HEK293 (cell line): ENCODE measurements around the gene SHISA9.

Experiments used
- CTCF ChIA-PET: fragments of 350-600 bp; formaldehyde crosslinking; extraction: SDS; loops from one replicate; lab custom pipeline; 2021; ENCODE audit warnings: antibody characterized with exemption; lab: Yijun Ruan, JAX
- POLR2A ChIA-PET: fragments of 300-600 bp; formaldehyde crosslinking; extraction: SDS; loops from one replicate; lab custom pipeline; 2020; ENCODE audit warnings: antibody characterized with exemption, inconsistent platforms; lab: Yijun Ruan, JAX
- H3K27ac ChIP-seq: fragments of 200-500 bp; sonication (Bioruptor generic); 2 replicates; pipeline ENCODE4 v1.5.1; 2014; ENCODE audit warnings: low read depth, low read length, control low read depth, inconsistent platforms; ENCODE audit errors: extremely low read depth
- H3K36me3 ChIP-seq, 2 experiments: fragments of 200-500 bp in 1 of 2; sonication (Bioruptor generic) in 1 of 2; 1 replicate in 1 of 2; 2 replicates in 1 of 2; pipeline ENCODE4 v1.5.1; 2014 to 2017; ENCODE audit warnings: inconsistent platforms in 2 of 2, low read length in 2 of 2; ENCODE audit not compliant: control insufficient read depth in 2 of 2, insufficient read depth in 1 of 2
- H3K4me1 ChIP-seq: fragments of 200-500 bp; sonication (Bioruptor generic); 2 replicates; pipeline ENCODE4 v1.5.1; 2014; ENCODE audit warnings: mild to moderate bottlenecking, low read length, inconsistent platforms; ENCODE audit not compliant: control insufficient read depth, insufficient read depth
- H3K4me3 ChIP-seq: 2 replicates; pipeline ENCODE4 v1.5.1; 2011; ENCODE audit warnings: low read depth, mild to moderate bottlenecking, control low read depth, low read length, moderate library complexity
- H3K9me3 ChIP-seq: fragments of 200-500 bp; sonication (Bioruptor generic); 2 replicates; pipeline ENCODE4 v1.5.1; 2014; ENCODE audit warnings: low read depth, low read length, inconsistent platforms; ENCODE audit not compliant: control insufficient read depth, insufficient read depth
- BCL11B ChIP-seq: fragments of 450-650 bp; formaldehyde crosslinking; IDR thresholded peaks from 2 replicates; pipeline ENCODE4 v1.5.1; 2016; ENCODE audit warnings: low read depth, missing biosample characterization, missing genetic modification characterization
- EGR2 ChIP-seq: fragments of 450-650 bp; formaldehyde crosslinking; IDR thresholded peaks from 2 replicates; pipeline ENCODE4 v1.5.1; 2016; ENCODE audit warnings: low read depth, missing biosample characterization, missing genetic modification characterization
- GLI2 ChIP-seq: fragments of 450-650 bp; formaldehyde crosslinking; IDR thresholded peaks from 2 replicates; pipeline ENCODE4; 2017; ENCODE audit warnings: missing biosample characterization, missing genetic modification characterization, low read depth, borderline replicate concordance
- GLIS2 ChIP-seq: fragments of 450-650 bp; formaldehyde crosslinking; IDR thresholded peaks from 2 replicates; pipeline ENCODE4 v1.5.1; 2016; ENCODE audit warnings: missing biosample characterization, missing genetic modification characterization
- OVOL3 ChIP-seq: fragments of 450-650 bp; formaldehyde crosslinking; IDR thresholded peaks from 2 replicates; pipeline ENCODE4 v1.5.1; 2016; ENCODE audit warnings: missing biosample characterization, missing genetic modification characterization
- RBAK ChIP-seq: fragments of 450-650 bp; formaldehyde crosslinking; IDR thresholded peaks from 2 replicates; pipeline ENCODE4 v1.5.1; 2016; ENCODE audit warnings: missing biosample characterization, missing genetic modification characterization
- SETDB1 ChIP-seq: IDR thresholded peaks from one replicate; pipeline ENCODE4 v1.6.1; 2017; ENCODE audit warnings: mild to moderate bottlenecking, low read length, moderate library complexity, mixed read lengths; ENCODE audit not compliant: insufficient read length
- YY1 ChIP-seq: fragments of 450-650 bp; formaldehyde crosslinking; IDR thresholded peaks from 2 replicates; pipeline ENCODE4 v1.5.1; 2018; ENCODE audit warnings: missing biosample characterization, missing genetic modification characterization
- YY2 ChIP-seq: fragments of 450-650 bp; formaldehyde crosslinking; IDR thresholded peaks from 2 replicates; pipeline ENCODE4 v1.5.1; 2016; ENCODE audit warnings: missing biosample characterization, missing genetic modification characterization
- ZNF10 ChIP-seq: fragments of 450-650 bp; formaldehyde crosslinking; IDR thresholded peaks from 2 replicates; pipeline ENCODE4 v1.5.1; 2017; ENCODE audit warnings: missing biosample characterization, missing genetic modification characterization
- ZNF132 ChIP-seq: fragments of 450-650 bp; formaldehyde crosslinking; IDR thresholded peaks from 2 replicates; pipeline ENCODE4 v1.5.1; 2017; ENCODE audit warnings: missing biosample characterization, missing genetic modification characterization, borderline replicate concordance
- ZNF138 ChIP-seq: fragments of 450-650 bp; formaldehyde crosslinking; IDR thresholded peaks from 2 replicates; pipeline ENCODE4 v1.5.1; 2016; ENCODE audit warnings: missing biosample characterization, missing genetic modification characterization, borderline replicate concordance
- ZNF148 ChIP-seq: fragments of 450-650 bp; formaldehyde crosslinking; IDR thresholded peaks from 2 replicates; pipeline ENCODE4 v1.5.0; 2017; ENCODE audit warnings: missing biosample characterization, missing genetic modification characterization, borderline replicate concordance
- ZNF155 ChIP-seq: fragments of 450-650 bp; formaldehyde crosslinking; IDR thresholded peaks from 2 replicates; pipeline ENCODE4 v1.5.1; 2016; ENCODE audit warnings: missing biosample characterization, missing genetic modification characterization
- ZNF184 ChIP-seq: fragments of 450-650 bp; IDR thresholded peaks from 2 replicates; pipeline ENCODE4 v1.5.1; 2018; ENCODE audit warnings: missing biosample characterization, mild to moderate bottlenecking, missing genetic modification characterization
- ZNF2 ChIP-seq: fragments of 450-650 bp; formaldehyde crosslinking; IDR thresholded peaks from 2 replicates; pipeline ENCODE4 v1.5.1; 2016; ENCODE audit warnings: missing biosample characterization, missing genetic modification characterization
- ZNF202 ChIP-seq: fragments of 450-650 bp; formaldehyde crosslinking; IDR thresholded peaks from 2 replicates; pipeline ENCODE4 v1.5.1; 2016; ENCODE audit warnings: missing biosample characterization, missing genetic modification characterization, borderline replicate concordance
- ZNF274 ChIP-seq, 2 experiments: fragments of 200-500 bp in 1 of 2; fragments of 450-650 bp in 1 of 2; sonication (Bioruptor generic) in 1 of 2; formaldehyde crosslinking in 1 of 2; IDR thresholded peaks; 2 replicates each; pipeline versions ENCODE4 v1.5.1 to v1.6.1; 2014 to 2016; ENCODE audit warnings: borderline replicate concordance in 1 of 2, inconsistent platforms in 1 of 2, low read length in 1 of 2, missing biosample characterization in 1 of 2, missing genetic modification characterization in 1 of 2
- ZNF292 ChIP-seq: fragments of 450-650 bp; formaldehyde crosslinking; IDR thresholded peaks from 2 replicates; pipeline ENCODE4 v1.5.1; 2016; ENCODE audit warnings: low read depth, missing biosample characterization, missing genetic modification characterization, borderline replicate concordance
- ZNF302 ChIP-seq: fragments of 450-650 bp; formaldehyde crosslinking; IDR thresholded peaks from 2 replicates; pipeline ENCODE4 v1.5.1; 2016; ENCODE audit warnings: missing biosample characterization, missing genetic modification characterization, low read depth
- ZNF426 ChIP-seq: fragments of 450-650 bp; formaldehyde crosslinking; IDR thresholded peaks from 2 replicates; pipeline ENCODE4 v1.5.1; 2017; ENCODE audit warnings: missing biosample characterization, missing genetic modification characterization, mild to moderate bottlenecking, inconsistent platforms, moderate library complexity
- ZNF488 ChIP-seq: fragments of 450-650 bp; formaldehyde crosslinking; IDR thresholded peaks from 2 replicates; pipeline ENCODE4 v1.5.1; 2016; ENCODE audit warnings: missing biosample characterization, missing genetic modification characterization
- ZNF571 ChIP-seq: fragments of 450-650 bp; formaldehyde crosslinking; IDR thresholded peaks from 2 replicates; pipeline ENCODE4 v1.5.0; 2017; ENCODE audit warnings: missing biosample characterization, missing genetic modification characterization
- TF ChIP-seq, protein P1 (sequence below): fragments of 450-650 bp; formaldehyde crosslinking; IDR thresholded peaks from 2 replicates; pipeline ENCODE4 v1.5.1; 2016; ENCODE audit warnings: missing biosample characterization, missing genetic modification characterization

The SHISA9 gene

GRCh38 chr16:12988071-12988470 lies 86.7 kb downstream of the SHISA9 start (continued):
- TF ChIP-seq, protein P1, sequence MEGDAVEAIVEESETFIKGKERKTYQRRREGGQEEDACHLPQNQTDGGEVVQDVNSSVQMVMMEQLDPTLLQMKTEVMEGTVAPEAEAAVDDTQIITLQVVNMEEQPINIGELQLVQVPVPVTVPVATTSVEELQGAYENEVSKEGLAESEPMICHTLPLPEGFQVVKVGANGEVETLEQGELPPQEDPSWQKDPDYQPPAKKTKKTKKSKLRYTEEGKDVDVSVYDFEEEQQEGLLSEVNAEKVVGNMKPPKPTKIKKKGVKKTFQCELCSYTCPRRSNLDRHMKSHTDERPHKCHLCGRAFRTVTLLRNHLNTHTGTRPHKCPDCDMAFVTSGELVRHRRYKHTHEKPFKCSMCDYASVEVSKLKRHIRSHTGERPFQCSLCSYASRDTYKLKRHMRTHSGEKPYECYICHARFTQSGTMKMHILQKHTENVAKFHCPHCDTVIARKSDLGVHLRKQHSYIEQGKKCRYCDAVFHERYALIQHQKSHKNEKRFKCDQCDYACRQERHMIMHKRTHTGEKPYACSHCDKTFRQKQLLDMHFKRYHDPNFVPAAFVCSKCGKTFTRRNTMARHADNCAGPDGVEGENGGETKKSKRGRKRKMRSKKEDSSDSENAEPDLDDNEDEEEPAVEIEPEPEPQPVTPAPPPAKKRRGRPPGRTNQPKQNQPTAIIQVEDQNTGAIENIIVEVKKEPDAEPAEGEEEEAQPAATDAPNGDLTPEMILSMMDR = no peak
- TF ChIP-seq ZNF426 (tag by site-specific recombination) = no peak
- no peak for TF ChIP-seq BCL11B (tag by site-specific recombination)
- TF ChIP-seq ZNF274 (IDR thresholded peaks at IDR 0.05; ENCODE audit: low read length) = no peak
- TF ChIP-seq ZNF274 (tag by site-specific recombination; IDR thresholded peaks at IDR 0.05; ENCODE audit: borderline replicate concordance) = no peak
- TF ChIP-seq ZNF148 (tag by site-specific recombination) = no peak
- no peak for TF ChIP-seq YY1 (tag by site-specific recombination)
- no peak for TF ChIP-seq ZNF138
- TF ChIP-seq, all 188 proteins: peak for 0

DNA sequence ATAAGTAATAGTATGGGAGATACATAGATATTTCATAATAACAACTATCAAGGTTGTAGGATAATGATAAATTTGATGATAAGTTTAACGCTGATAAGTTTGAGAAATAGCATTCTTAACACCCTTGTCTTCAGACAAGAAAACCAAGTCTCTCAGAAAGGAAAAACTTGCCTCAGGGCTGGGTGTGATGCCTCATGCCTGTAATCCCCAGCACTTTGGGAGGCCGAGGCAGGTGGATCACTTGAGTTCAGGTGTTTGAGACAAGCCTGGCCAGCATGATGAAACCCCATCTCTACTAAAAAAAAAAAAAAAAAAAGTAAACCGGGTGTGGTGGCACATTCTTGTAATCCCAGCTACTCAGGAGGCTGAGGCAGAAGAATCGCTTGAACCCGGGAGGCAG lies 90.7 kb downstream of the SHISA9 start:
- ChIA-PET POLR2A (no interaction called here), CTCF (no interaction called here)
- Histone ChIP-seq H3K9me3 (no peaks in the 10 kb centered on the region), H3K4me3 (no peak overlapping the region), H3K27ac (no peak overlapping the region), H3K36me3 (no peaks in the 10 kb centered on the region), H3K4me1 (no peaks in the 10 kb centered on the region)
- no peak for TF ChIP-seq GLI2 (tag by site-specific recombination)
- no peak for TF ChIP-seq ZNF302 (tag by site-specific recombination)
- no peak for TF ChIP-seq ZNF132 (tag by site-specific recombination)
- no peak for TF ChIP-seq ZNF155 (tag by site-specific recombination)
- no peak for TF ChIP-seq RBAK (tag by site-specific recombination)
- no peak for TF ChIP-seq SETDB1
- no peak for TF ChIP-seq YY2 (tag by site-specific recombination)
- TF ChIP-seq GLIS2 (tag by site-specific recombination) = no peak
- TF ChIP-seq ZNF202 = no peak
- TF ChIP-seq ZNF292 (tag by site-specific recombination) = no peak
- TF ChIP-seq OVOL3 = no peak
- TF ChIP-seq ZNF571 (tag by site-specific recombination) = no peak
- TF ChIP-seq ZNF10 = no peak
- TF ChIP-seq ZNF184 (tag by site-specific recombination) = no peak
- TF ChIP-seq ZNF148 (tag by site-specific recombination) = no peak
- no peak for TF ChIP-seq ZNF488
- TF ChIP-seq ZNF2 (tag by site-specific recombination) = no peak
- no peak for TF ChIP-seq EGR2 (tag by site-specific recombination)
